Mucosa of rectum (tissue), 2 donors: Measurements from ENCODE around the gene RUBCN.
"Not testable (repeated sequence)": the region's sequence is repeated elsewhere in the genome, so short reads cannot be mapped to it uniquely, and the experiment has no call there.

Experiments used
- H3K27ac ChIP-seq, 2 donors: one replicate each; pipeline ENCODE4 v1.7.0; 2013; ENCODE audit warnings: inconsistent platforms in 2 of 2, low read depth in 2 of 2, low read length in 2 of 2
- H3K27me3 ChIP-seq, 2 donors: one replicate each; pipeline ENCODE4 v1.7.0; 2013; ENCODE audit warnings: low read length in 2 of 2; ENCODE audit not compliant: control insufficient read depth in 2 of 2, insufficient read depth in 2 of 2
- H3K36me3 ChIP-seq, 2 donors: one replicate each; pipeline ENCODE4 v1.7.0; 2013; ENCODE audit warnings: low read length in 2 of 2; ENCODE audit not compliant: control insufficient read depth in 2 of 2, insufficient read depth in 2 of 2
- H3K4me1 ChIP-seq, 2 donors: one replicate each; pipeline ENCODE4 v1.7.0; 2013; ENCODE audit warnings: low read length in 2 of 2, mild to moderate bottlenecking in 1 of 2; ENCODE audit not compliant: control insufficient read depth in 2 of 2, insufficient read depth in 2 of 2
- H3K4me3 ChIP-seq, 2 donors: one replicate each; pipeline ENCODE4 v1.7.0; 2013; ENCODE audit warnings: low read length in 2 of 2
- H3K9ac ChIP-seq, 2 donors: one replicate each; pipeline ENCODE4 v1.7.0; 2013; ENCODE audit warnings: low read length in 2 of 2, low read depth in 1 of 2, mild to moderate bottlenecking in 1 of 2
- H3K9me3 ChIP-seq, 2 donors: one replicate each; pipeline ENCODE4 v1.7.0; 2013; ENCODE audit warnings: low read length in 2 of 2; ENCODE audit not compliant: control insufficient read depth in 2 of 2
- donor health status: healthy.
- donor health status: Normal muscosa, but diverticular disease.

RUBCN gene

DNA sequence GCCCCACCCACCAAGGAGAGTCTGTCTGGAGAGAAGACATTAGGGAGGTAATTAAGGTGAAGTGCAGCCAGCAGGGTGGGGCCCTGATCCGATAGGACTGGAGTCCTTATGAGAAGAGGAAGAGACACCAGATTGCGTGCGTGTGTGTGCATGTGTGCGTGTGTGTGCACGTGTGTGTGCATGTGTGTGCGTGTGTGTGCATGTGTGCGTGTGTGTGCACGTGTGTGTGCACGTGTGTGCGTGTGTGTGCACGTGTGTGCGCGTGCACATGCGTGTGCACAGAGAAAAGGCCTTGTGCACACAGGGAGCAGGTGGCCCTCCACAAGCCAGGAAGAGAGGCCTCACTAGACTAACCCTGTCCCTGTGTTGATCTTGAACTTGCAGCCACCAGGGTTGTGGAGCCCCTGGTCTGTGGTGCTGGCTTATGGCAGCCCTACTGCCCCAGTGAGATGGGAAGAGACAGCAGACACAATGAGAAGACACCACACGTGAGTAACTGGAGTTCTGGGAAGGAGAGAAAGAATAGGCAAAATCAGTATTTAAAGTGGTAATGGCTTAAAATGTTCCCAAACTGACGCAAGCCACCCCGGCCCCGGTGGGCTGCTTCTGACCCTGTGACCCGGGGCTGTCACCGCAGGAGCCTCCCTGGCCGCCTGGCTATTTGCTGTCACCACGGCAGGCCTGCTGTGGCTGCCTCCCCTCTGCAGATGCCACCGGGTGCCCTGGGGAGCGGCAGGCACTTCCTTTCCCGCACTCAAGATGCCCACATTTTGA lies 73.2 kb downstream of the RUBCN start:
- H3K9ac ChIP-seq, H3K4me1 ChIP-seq, H3K27me3 ChIP-seq, H3K36me3 ChIP-seq, H3K9me3 ChIP-seq, H3K4me3 ChIP-seq, H3K27ac ChIP-seq: not testable (repeated sequence)

DNA sequence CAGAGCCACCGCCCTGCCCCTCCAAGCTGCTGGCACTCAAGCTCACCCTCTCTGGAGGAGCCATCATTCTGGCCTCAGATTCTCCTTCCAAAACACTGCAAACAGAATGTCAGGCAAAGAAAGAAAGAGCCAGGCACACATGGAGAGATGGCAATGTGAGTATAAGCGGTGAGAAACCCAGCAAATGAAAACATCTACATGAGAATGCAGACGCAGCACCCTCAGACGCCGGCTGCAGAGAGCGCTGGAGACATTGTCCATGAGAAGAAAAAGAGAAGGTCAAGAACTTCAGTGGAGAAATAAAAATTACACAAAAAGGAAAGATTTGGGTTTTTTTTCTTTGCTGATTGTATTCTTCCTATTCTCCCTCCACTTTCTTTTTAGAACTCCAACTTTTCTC lies 74.4 kb downstream of the RUBCN start:
- not testable (repeated sequence) for H3K9ac ChIP-seq, H3K27ac ChIP-seq, H3K9me3 ChIP-seq, H3K4me3 ChIP-seq, H3K27me3 ChIP-seq, H3K4me1 ChIP-seq, H3K36me3 ChIP-seq

GRCh38 chr3:197661874-197662273 lies 74.8 kb downstream of the RUBCN start:
- H3K27me3 ChIP-seq, H3K27ac ChIP-seq: not testable (repeated sequence)

DNA sequence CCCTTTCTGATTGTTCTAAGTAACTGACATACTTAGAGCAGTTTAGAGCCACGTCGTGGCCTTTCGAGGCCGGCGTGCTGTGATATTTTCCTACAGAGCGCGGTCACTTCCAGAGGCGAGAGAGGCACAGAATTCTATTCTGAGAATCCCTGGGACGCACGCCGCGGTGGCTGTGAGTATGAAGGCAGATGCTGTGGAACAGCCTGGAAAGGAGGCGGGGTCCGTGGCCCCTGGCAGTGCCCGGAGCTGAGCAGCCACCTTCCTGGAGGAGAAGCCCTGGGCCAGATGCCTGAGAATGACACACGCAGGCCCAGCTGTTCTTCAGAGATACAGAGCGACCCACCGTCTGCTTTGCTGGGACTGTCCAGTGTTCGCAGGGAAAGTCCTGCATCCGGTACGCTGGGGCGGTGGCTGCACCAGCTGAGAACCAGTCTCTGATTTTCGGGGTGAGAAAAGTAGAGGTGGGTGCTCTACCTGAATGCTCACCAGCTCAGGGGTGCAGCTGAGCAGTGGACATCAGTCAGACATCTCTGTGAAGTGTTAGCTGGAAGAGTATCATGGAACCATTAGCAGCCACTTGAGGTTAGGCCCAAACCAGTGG lies 75.4 kb downstream of the RUBCN start:
- H3K4me1 ChIP-seq, H3K36me3 ChIP-seq, H3K9me3 ChIP-seq, H3K9ac ChIP-seq, H3K27ac ChIP-seq, H3K4me3 ChIP-seq, H3K27me3 ChIP-seq: not testable (repeated sequence)

More at GRCh38 chr3:197661874-197662273, 74.8 kb downstream of the RUBCN start:
- H3K4me1 ChIP-seq, H3K36me3 ChIP-seq, H3K9ac ChIP-seq, H3K9me3 ChIP-seq, H3K4me3 ChIP-seq: not testable (repeated sequence)

- H3K9ac ChIP-seq: not testable (repeated sequence)
Observed at GRCh38 chr3:197659701-197660100, 77.0 kb downstream of the RUBCN start.

GRCh38 chr3:197659144-197659543 lies 77.6 kb downstream of the RUBCN start:
- H3K4me1 ChIP-seq, H3K27ac ChIP-seq, H3K4me3 ChIP-seq, H3K9me3 ChIP-seq, H3K9ac ChIP-seq, H3K27me3 ChIP-seq, H3K36me3 ChIP-seq: not testable (repeated sequence)

More at GRCh38 chr3:197659701-197660100, 77.0 kb downstream of the RUBCN start:
- not testable (repeated sequence) for H3K27ac ChIP-seq, H3K4me1 ChIP-seq, H3K36me3 ChIP-seq, H3K9me3 ChIP-seq, H3K27me3 ChIP-seq, H3K4me3 ChIP-seq

DNA sequence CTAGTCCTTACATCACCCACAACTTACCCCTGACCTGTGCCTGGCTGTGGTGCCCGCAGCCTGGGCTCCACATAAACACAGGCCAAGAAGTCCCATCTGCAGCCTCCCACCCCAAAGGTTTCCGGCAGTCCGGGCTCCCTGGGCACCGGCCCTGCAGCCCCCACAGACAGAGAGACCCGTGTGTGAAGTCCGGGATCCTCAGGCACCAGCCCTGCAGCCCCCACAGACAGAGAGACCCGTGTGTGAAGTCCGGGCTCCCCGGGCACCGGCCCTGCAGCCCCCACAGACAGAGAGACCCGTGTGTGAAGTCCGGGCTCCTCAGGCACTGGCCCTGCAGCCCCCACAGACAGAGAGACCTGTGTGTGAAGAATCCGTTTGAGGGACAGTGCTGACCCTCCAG lies 78.0 kb downstream of the RUBCN start:
- H3K36me3 ChIP-seq, H3K4me1 ChIP-seq, H3K9ac ChIP-seq, H3K4me3 ChIP-seq, H3K27me3 ChIP-seq, H3K9me3 ChIP-seq, H3K27ac ChIP-seq: not testable (repeated sequence)

- not testable (repeated sequence) for H3K27me3 ChIP-seq, H3K9ac ChIP-seq, H3K9me3 ChIP-seq, H3K4me3 ChIP-seq, H3K36me3 ChIP-seq, H3K27ac ChIP-seq, H3K4me1 ChIP-seq
Observed at GRCh38 chr3:197657541-197658292, 79.0 kb downstream of the RUBCN start.

- H3K27ac ChIP-seq, H3K4me1 ChIP-seq, H3K27me3 ChIP-seq, H3K9ac ChIP-seq, H3K36me3 ChIP-seq, H3K9me3 ChIP-seq, H3K4me3 ChIP-seq: not testable (repeated sequence)
Observed at GRCh38 chr3:197656960-197657359, 79.7 kb downstream of the RUBCN start.

DNA sequence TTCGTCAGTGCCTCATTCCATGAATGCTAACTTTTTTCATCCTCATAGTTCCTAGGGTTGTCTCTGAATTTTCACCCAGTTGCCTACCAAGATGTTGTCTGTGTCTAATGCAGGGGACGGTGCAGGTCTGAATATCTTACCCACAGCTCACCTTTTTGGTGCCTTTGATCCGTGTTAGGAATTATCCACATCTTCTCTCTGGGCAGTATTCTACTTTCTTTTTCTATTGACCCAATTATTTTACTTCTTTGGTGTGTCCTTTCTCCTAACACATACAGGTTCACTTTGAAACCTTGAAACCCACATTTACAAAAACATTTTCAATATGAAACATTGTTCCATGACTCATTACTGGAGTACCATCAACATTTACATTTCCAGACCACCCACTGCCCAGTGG lies 80.6 kb downstream of the RUBCN start:
- not testable (repeated sequence) for H3K27me3 ChIP-seq, H3K36me3 ChIP-seq, H3K9me3 ChIP-seq, H3K4me3 ChIP-seq, H3K27ac ChIP-seq, H3K9ac ChIP-seq, H3K4me1 ChIP-seq
